LNCAP (cell line): ENCODE results near the gene BRAT1.

Experiments
- CTCF ChIP-seq: fragments of 450-650 bp; IDR thresholded peaks from 2 replicates; pipeline ENCODE4 v1.5.1; 2017; ENCODE audit warnings: mild to moderate bottlenecking

The BRAT1 gene

GRCh38 chr7:2501947-2502646, 53.2 kb downstream of the BRAT1 start:
- TF ChIP-seq CTCF = no peak

- TF ChIP-seq CTCF = no peak
These were observed 54.6 kb downstream of the BRAT1 start for GRCh38 chr7:2500701-2501100.

- TF ChIP-seq CTCF = no peak
These were observed 55.4 kb downstream of the BRAT1 start for GRCh38 chr7:2499719-2500430.

- TF ChIP-seq CTCF = no peak
These were observed 56.1 kb downstream of the BRAT1 start for GRCh38 chr7:2499181-2499580.

GRCh38 chr7:2498708-2499107, 56.6 kb downstream of the BRAT1 start:
- no peak for TF ChIP-seq CTCF

GRCh38 chr7:2497500-2498336, 57.6 kb downstream of the BRAT1 start:
- TF ChIP-seq CTCF = no peak

GRCh38 chr7:2497065-2497464, 58.3 kb downstream of the BRAT1 start:
- no peak for TF ChIP-seq CTCF
